PC-3 (cell line): ENCODE measurements around the gene COQ3.

Source experiments
- CTCF ChIP-seq: fragments of 300-600 bp; sonication (generic); conservative IDR thresholded peaks from 2 replicates; pipeline ENCODE4 v1.5.1; 2017; ENCODE audit warnings: antibody characterized with exemption, low read depth, mild to moderate bottlenecking, low read length
- EZH2phosphoT487 ChIP-seq: fragments of 300-600 bp; sonication (generic); IDR thresholded peaks from 2 replicates; pipeline ENCODE4 v1.6.1; 2018; ENCODE audit warnings: mild to moderate bottlenecking, antibody characterized with exemption, low read length, borderline replicate concordance

GRCh38 chr6:99426451-99426757, 32.4 kb upstream of the COQ3 start:
- TF ChIP-seq CTCF = no peak
- no peak for TF ChIP-seq EZH2phosphoT487
